HG02798 (cell line): ENCODE data around the gene STARD9.
A peak's percentile ranks its signal among the peaks of the same experiment; 100 is the strongest.

ENCODE experiments used
- ATAC-seq: cut with Tn5 transposase; IDR thresholded peaks from one replicate; pipeline ENCODE4 v1.9.1; 2021; ENCODE audit warnings: mild to moderate bottlenecking; ENCODE audit not compliant: unreplicated experiment, poor library complexity

STARD9 gene

DNA sequence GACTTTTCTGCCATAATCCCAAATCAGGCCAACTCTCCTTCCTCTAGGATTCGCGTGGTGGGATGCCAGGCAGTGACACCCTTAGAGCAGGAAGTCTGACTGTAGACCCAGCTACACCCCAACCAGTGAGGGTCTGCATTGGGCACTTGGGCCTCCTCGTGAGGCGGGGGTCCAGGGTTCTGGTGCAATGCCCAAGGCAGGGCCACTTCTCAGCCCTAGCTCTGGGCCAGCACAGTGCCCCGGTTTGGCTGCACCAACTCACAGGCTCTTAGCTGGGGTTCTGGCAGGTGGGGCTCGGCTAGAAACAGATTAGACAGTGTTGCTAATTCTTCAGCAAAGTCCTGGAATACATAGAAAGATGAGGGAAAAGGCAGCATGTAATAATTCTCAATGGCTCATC is 148.9 kb downstream of the STARD9 start:
- ATAC-seq = no peak

DNA sequence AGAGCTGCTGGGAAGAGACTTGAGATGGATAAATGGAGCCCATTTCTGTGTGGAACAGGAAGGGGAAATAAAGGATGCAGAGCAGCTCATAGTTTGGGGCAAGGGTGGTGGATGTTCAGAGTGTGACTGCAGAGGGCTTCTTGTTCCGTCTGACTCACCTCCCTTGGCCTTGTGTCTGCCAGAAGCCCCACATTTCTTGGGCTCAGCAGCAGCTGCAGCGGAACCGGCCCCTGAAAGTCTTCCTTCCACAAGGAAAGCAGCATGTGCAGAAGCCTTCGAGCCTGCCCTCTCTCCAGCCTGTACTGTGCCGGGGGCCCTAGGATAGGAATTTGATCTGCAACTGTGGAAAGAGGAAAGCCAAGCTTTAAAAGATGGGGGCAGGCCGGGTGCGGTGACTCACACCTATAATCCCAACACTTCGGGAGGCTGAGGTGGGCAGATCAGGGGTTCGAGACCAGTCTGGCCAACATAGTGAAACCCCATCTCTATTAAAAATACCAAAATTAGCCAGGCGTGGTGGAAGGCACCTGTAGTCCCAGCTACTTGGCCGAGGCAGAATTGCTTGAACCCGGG is 150.0 kb downstream of the STARD9 start:
- ATAC-seq = no peak

DNA sequence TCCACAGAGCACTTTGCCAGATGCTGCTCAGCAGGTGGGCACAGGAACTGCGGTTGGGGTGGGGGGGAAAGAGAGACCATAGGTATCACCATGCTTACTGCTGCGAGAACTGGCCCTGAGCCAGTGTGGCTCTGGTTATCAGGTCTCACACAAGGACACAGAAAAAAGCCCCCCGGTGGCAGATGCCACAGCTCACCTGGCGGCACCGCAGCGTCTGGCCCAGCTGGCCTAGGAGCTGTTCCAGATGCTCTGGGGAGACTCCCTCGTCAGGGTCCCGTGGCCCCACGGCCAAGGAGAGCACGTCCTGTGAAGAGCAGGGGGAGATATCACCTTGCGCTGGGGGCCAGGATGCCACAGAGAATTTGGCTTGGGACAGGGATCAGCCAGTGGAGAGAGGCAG is 150.7 kb downstream of the STARD9 start:
- ATAC-seq = no peak

DNA sequence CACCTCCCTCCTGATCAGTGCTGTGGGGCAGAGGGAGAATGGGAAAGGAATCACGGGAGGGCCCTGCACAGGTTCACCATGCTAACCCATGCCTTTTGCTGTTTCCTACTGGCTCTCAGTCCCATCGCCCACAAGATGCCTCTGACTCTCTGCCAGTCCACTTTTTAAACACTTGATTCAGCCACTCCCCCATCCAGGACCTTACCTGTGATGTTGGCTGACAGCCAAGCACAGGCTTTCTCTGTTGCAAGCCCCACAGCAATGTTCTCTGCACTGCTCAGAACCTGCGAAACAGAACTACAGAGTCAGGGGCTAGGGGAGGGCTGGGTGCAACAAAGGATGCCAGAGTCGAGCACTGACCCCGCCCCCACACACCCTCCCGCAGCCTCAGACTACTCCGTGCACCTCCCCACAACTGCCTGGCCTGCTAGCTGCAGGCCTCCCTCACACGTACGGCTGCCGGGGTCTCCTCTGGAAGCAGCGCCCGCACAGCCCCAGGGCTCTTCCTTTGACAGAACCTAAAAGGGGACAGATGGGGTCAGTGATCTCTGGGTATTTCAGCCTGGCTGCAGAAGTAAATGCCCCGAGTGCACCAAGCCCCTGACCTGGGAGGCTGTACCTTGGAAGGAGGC is 152.5 kb downstream of the STARD9 start:
- no peak for ATAC-seq

DNA sequence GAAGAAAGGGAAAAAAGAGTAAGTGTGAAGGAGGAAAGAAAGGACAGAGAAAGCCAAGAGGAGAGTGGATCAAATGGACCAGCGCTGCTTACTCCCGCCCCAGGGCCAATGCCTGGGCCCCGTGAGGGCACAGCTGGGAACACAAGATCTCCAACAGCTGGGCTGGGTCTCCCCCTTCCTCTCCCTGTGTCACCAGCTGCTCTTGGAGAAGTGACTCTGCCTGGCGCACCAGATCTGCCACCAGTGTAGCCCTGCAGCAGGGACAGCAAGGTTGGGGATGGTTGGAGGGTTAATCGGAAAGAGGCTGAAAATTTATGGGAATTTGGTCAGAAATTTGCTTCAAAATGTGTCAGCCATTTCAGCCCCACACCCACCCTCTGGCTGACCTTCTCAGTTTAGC is 153.2 kb downstream of the STARD9 start:
- ATAC-seq = no peak

DNA sequence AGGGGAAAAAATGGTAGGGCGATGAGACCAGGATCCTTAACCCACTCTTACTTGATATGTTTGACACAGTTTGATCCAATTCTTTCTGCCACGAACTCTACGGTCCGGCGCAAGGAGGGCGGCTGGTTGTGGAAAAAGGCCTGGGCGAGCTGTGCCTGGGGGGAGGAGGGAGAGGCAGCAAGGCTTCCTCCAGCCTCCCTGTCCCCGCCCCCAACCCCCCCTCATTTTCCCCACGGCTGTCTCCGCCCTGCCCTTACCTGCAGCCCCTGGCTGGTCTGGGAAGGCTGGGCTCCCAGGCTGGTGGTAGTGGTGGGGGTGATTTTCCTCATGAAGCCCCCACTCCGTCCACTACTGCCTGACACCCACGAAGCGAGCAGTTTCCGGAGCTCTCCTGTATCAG is 153.6 kb downstream of the STARD9 start:
- no peak for ATAC-seq

DNA sequence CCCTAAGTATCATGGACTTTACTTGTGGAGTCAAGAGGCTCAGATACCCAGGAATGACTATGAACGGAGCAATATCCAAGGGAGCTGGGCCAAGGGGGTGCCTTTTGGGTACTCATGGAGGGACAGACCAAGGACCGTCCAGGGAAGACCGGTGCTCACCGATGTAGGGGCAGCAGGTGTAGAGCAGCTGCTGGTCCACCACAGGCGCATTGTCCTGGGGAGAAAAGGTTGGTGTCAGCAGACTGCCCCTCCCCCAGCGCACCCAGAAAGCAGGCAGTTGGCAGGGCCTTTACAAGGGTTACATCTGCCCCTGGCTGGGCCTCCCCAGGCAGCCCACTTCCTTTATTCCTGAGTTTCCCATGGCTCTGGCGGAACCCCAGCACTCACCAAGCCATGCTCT is 154.0 kb downstream of the STARD9 start:
- ATAC-seq = no peak

DNA sequence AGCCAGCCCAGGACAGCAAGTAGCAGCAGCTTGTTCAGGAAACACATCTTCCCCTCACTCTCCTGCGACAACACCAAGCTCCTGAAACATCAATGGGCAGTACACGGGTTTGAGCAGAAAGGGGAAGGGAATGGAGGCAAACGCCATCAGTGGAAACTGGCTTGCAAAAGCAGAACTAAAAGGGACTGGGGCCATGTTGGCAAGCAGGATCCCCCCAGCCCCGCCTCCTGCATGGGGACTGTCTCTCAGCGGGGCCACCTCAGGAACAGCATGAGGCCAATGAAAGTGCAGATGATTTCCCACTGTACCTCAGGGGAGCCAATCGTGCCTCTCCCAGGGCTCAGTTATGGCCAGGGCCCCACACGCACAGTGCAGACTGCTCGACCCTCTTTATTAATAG is 154.7 kb downstream of the STARD9 start:
- no peak for ATAC-seq

DNA sequence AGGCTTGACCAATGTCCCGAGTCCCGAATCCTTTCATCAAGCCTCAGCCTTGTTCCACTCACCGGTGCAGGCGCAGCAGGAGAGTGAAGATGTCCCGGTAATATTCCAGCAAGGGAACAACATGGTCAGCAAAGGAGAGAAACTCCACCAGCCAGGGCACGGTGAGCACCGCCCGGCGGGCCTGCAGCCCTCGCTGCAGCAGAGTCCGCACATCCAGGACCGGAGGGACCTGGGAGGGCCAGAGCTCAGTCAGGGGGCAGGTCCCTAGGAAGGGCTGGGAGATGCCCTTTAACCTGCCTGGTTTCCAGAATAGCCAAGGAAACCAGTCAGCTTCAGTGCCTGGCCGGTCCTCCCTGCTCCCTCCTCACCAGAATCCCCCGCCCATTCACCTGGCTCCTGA is 155.1 kb downstream of the STARD9 start:
- no peak for ATAC-seq

DNA sequence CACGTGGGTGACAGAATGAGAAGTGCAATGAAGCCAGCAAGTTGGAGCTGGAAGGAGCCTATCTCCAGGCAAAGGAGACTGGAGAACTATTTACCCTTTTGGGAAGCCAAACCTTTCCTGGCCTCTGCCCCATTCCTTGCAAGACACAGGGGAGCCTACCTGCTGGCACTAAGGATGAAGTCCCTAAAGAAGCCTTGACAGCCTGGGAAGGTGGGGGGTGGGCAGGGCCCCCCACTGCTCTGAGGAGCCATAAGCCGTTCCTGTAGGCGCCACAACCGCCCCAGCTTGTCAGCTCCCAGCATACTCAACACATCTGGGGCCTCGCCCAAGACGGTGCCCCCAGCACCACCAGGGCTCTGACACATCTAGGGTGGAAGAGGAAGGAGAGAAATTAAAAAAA is 156.1 kb downstream of the STARD9 start:
- ATAC-seq = no peak

DNA sequence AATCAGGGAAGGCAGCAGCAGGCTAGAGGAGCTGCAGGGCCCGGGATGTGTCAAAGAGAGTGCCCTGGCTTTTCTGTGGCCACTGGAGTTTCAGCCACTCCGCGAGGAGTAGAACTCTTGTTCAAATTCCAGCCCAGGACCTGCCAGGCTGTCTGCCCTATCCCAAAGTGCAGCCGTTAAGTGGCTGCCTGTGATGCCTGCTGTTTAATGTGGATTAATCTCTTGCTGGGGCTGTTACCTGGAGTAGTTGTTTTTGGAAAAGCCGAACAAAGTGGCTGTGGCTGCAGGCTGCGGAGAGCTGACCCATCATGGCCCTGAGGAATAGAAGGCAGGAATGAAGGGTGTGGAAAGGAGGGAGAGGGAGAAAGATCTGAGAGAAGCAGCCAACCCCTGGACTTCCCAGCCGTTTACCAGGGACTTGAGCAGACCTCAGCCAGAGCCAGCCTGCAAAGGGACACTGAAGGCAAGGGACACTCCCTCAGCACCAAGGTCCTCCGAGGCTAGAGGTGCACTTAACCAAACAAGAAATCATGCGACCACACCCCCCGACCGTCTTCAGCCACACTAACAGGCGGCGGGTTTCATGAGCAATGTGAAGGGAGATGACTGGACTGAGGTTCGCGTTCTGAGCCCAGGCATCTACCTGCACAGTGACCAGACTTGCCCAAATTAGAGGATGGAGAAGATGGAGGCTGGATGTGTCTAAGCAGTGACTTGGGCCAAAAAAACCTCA is 156.9 kb downstream of the STARD9 start:
- no peak for ATAC-seq

DNA sequence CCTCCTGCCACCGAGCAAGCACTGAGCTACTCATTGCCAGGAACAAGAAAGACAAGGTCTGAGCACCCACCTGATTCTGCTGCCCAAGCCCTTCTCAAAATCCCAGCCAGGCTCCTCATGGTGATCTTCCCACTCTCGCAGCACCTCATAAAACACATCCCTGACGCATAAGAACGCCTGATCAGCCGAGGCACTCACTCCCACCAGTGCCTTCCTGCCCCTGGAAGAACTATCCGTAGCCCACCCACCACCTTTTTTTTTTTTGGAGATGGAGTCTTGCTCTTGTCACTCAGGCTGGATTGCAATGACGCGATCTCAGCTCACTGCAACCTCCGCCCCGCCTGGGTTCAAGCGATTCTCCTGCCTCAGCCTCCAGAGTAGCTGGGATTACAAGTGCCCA is 157.6 kb downstream of the STARD9 start:
- ATAC-seq = no peak

DNA sequence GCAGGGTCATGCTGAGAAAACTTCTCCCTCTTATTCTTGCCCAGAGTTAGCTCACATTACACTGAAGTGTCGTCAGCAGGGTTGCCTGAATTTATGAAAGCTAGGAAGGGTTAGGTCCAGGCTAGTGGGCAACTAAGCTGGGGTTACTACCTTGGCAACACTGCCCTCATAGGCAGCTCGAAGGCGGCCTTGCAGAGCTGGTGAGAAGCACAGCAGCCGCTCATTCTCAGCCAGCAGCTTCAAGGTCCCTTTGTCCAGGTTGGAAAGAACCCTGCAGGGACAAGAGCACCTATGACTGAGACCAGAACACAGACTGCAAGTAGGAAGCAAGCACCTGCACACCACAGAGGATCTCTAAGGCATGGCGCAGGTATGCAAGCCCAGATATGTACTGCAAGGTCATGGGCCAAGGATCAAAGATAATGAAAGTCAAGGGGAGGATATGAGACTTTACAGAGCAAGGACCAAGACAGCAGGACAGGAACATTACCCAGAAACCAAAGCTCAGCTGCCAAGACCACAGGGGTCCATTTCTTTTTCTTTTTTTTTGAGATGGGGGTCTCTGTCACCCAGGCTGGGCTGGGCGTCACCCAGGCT is 158.8 kb downstream of the STARD9 start:
- no peak for ATAC-seq

DNA sequence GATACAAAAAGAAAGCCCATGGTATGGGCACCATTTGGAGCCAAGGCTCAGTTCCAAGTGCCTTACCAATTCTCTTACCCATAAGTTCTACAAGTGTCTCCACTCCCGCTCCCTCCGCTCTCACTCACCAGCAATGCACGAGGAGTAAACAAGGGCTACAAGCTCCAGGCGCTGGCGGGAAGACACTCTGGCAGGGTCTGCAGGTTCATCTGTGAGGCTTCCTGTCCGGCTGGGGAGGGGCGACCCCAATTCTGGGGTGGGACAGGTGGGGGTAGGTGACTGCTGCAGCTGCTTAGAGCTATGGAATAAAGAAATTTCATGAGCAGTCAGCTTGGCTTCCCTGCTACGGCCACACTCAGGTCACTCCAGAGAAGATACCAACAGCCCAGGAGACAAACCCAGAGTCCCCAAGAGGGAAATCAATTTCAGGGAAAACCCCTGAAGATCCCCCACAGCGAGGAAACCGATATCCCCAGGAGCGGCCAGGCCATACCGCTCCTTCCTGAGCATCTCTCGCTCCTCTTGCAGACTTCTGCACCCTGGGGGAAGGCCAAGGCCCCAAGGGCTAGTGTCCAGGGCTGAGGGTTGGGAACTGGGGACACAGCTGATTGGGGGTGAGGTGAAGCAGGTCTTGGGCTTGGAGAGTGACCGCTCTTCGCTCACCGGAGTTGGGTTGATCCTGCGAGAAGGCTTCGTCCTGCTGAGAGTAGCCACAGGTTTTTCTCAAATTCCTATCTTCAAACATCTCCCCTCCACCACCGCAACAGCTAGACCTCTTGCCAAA is 160.2 kb downstream of the STARD9 start:
- ATAC-seq = no peak

DNA sequence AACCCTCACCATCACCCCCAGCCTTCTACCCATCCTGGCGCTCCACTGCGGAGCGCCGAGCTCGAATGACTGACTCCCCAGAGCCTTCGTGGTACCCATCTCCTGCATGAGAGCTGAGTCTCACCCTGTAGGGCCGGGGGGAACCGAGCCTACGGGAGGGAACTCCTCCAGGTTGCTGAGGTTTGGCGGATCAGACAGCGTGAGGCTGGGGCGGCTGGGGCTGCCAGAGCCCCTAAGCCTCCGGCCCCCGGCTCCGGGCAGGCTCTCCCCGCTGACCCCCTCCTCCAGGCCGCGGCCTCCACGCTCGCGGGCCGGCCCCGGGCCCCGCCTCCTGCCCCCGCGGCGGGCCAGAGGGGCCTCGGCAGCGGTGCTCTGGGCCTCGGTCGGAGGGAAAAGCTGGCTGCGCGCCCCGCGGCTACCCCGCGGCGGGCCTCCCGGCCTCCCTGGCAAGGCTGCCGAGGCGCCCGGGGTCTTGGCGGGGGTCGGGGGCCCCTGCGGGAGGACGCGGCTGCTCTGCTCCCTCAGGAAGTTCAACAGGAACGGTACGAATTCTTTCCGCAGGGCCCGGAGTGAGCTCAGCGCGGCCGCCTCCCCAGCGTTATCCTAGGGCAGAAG is 160.9 kb downstream of the STARD9 start:
- peak; percentile 32 for ATAC-seq

DNA sequence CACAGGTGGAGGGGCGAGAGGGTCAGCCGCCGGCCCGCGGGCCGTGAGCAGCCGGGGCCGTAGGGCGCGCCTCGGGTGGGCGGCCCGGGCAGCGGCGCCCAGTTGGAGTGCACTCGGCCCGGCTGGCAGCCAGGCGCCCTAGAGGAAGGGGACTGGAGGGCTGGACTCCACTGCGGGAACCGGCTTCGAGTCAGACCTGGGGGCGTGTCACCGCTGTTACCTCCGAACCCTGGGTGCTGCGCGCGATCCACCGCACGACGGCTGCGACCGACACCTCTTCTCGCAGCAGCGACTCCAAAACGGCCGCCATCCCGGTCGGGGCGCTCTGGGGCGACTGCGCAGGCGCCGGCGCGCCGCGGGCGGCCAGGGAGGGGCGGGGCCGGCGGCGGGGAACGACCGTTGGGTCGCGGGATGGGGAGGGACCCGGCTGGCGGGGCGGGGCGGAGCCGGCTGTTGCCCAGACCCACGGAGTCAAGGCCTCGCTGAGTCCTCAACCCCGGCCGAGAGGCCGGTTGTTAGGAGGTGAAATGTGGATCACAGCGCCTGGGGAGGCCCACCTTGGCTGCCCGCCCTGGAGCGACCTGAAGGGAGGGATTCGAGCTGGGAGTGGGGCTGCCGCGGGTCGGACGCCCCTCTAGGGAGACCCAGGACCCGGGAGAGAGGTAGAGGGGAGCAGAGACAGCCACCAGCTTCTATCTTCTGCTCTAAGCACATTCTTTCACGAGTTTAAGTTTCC is 161.6 kb downstream of the STARD9 start, which contains the start of gene CDAN1:
Gene CDAN1 (minus strand): TSS at position 336 of the 736 bp plus-strand sequence. CDS start 26 bp downstream, at position 310.
- peak; percentile 91 for ATAC-seq

DNA sequence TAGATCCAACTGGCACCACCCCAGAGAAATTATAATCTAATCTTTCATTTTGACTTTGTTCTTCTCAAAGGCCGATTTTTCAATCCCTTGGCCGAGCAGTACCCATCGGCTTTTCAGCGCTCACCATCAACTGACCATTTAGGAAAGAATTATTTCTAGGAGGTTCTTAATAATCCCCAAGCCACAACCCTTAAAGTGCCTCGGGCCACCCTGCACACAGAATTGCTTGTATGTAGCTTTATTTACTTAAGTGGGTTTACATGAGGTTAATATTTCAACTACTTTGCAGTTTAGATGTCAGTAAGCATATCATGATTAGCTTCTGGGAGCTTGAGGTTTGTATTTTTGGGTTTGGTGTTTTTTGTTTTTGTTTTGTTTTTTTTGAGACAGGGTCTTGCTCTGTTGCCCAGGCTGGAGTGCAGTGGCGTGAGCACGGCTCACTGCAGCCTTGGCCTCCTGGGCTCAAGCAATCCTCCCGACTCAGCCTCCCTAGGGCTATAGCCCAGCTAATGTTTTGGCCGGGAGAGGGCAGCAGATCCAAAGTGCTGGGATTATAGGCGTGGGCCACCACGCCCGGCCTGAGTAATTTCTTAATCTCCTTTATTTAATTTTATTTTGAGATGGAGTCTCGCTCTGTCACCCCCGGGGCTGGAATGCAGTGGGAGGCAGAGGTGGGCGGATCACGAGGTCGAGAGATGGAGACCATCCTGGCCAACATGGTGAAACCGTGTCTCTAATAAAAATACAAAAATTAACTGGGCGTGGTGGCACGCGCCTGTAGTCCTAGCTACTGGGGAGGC is 162.3 kb downstream of the STARD9 start:
- no peak for ATAC-seq

DNA sequence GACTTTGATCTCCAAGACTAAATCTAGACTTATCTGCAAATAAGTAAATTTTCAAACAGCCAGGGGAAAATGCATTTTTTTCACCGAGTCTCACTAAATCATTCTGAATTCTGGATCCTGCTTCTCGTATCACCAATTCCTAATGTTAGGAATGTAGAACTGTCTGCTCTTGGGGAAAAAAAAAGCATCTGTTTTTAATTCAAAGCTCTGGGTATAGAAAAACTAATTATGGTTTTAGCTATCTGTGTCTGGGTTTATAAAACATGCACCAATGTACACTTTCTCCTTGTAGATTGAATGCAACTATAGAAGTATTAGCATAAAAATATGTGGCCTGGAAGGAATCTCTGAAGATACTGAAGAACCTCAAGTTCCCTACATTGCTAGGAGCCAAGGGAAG is 166.3 kb downstream of the STARD9 start:
- no peak for ATAC-seq

DNA sequence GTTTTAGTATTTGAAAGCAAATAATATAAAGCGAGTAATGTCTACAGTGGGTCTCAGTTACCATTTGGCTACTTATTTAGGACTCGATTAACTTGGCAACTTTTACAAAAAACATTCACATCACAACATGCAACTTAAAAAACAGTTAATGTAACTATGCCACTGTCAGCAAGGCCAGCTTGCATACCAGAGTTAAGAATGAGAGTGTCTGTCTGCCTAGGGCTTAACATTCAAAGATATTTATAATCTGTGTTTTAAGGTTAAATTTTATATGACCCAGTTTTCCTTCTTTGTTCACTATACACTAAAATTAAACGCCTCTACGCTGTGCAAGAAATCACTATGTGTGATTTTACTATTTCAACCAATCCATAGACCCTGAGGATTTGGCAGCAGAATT is 166.7 kb downstream of the STARD9 start:
- ATAC-seq = no peak
